Kidney tubule cell (primary cell): ENCODE data around the gene OR51E1.

Source experiments
- DNase-seq: peaks from one replicate; pipeline ENCODE4 v3.0.0-alpha.2; 2018; ENCODE audit warnings: low spot score

The OR51E1 gene

DNA sequence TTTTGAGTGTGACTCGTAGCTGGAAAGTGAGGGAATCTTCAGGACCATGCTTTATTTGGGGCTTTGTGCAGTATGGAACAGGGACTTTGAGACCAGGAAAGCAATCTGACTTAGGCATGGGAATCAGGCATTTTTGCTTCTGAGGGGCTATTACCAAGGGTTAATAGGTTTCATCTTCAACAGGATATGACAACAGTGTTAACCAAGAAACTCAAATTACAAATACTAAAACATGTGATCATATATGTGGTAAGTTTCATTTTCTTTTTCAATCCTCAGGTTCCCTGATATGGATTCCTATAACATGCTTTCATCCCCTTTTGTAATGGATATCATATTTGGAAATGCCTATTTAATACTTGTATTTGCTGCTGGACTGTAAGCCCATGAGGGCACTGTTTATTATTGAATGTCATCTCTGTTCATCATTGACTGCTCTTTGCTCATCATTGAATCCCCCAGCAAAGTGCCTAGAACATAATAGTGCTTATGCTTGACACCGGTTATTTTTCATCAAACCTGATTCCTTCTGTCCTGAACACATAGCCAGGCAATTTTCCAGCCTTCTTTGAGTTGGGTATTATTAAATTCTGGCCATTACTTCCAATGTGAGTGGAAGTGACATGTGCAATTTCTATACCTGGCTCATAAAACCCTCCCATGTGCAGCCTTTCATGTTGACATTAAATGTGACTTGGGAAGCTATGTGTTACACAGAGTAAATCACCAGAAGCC, 11.0 kb downstream of the OR51E1 start:
- DNase-seq, result no peak

DNA sequence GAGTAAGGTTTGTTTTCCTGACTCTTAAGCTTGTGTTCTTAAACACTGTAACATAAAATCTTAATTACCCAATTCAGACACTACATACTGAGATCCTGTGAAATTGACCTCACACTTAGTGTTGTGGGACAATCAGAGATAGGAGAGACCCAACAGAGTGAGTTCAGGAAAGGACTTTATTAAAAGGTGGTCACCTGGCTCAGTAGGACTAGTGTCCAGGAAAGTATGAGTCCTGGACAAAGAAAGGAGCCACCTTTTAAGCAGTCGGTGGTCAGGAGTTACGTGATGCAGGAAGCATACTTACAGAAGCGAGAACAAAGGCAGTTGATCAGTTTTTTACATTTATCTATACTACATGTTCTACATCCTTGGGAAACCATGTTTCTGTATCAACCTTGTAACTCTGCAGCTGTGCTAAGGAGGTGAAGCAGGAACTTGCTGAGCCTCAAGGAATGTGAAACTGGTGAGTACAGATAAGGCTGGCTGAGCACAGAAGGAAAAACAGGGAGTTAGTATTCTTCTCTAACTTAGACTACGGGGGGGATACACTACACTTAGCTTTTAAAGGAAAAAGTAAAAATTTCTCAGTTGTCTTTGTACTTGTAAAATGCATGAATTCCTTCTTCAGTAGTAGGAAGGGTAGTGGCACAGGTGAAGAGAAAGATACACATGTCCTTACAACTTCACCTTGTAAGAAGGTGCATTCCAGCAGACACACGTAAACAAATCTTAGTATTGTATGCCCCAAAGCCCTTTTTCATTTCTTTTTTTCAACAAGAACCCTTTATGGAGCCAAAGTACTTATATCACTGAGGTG, 15.1 kb downstream of the OR51E1 start:
- peak; percentile 50 for DNase-seq

DNA sequence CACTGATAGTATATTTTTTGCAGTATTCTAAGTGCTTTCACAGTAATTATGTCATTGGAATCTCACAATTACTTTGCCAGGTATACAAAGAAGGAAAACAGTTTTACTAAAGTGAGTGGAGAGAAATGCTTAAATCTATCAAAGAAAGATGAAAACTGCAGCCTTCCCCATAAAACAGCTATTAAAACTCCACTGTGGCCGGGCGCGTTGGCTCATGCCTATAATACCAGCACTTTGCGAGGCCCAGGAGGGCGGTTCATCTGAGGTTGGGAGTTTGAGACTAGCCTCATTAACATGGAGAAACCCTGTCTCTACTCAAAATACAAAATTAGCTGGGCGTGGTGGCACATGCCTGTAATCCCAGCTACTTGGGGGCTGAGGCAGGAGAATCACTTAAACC, 19.1 kb downstream of the OR51E1 start:
- DNase-seq, result no peak

DNA sequence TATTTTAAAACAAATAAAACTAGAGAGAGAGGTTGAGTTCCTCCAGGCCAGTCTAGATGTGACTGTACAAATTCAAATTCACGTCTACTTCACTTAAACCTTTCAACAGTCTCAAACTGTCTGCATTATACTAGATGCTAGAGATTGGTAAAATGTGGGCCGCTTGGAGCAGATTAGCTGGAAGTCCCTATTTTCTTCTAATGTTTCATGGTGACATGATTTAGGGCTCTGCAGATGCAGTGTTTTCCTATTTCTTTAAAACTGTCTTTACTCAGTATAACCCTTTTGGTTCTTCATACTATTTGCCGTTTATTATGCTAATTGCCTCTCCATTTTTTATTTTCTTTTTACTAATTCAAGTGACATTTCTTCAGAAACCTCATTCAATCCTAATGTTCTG, 20.4 kb downstream of the OR51E1 start:
- no peak for DNase-seq

DNA sequence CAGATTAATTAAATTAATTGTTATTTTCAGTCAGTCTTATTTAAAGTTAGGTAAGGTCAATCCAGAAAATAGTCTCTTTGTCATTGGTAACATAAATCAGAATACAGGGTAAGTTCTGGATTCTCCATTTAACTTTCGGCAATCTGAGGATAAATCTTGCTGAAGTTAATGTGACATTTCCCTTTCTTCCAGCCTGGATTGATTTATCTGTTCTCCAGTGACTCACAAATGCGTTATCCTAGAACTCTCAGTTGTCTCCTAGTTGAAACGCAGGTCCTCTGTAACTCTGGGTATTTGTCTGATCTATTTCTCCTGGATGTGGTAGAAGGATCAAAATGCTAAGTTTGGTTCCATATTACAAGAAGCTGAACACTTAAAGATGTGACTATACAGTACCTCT, 21.0 kb downstream of the OR51E1 start:
- DNase-seq, result no peak

DNA sequence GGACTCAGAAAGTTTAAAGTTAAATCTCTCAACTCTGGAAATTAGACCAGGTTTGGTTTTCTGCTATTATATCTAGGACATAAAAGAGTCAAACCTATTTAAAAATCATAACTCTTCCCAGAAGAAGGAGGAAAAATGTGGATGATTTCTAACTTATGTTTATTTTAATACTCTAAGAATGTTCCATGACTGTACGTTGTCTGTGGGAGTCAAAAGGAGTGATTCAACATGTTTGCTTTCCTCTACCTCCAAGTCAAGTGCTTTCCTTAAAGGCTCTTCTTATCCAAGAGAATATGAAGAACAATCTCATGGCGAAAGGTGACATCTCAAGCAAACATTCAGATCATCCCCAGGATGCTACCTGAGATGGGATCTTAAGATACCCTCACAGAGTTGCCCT, 21.6 kb downstream of the OR51E1 start:
- DNase-seq, result peak; percentile 8

DNA sequence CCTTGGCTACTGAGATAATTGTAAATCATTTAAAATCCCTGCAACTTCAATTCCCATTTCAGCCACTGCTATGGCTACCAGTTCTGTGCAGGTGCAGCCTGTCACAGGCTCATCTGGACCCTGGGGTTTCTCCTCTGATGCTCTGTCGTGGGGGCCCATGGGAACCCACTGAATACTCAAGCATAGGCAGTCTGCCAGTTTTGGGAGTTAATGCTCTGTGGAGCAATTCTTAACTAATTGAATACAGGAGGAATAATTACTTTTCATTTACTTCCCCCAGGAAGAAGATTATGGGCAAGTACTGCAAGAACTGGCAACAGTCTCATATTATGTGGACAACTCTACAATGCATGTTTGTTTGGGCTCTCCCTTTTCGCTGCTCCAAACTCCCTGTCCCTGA, 28.0 kb downstream of the OR51E1 start:
- DNase-seq, result no peak

DNA sequence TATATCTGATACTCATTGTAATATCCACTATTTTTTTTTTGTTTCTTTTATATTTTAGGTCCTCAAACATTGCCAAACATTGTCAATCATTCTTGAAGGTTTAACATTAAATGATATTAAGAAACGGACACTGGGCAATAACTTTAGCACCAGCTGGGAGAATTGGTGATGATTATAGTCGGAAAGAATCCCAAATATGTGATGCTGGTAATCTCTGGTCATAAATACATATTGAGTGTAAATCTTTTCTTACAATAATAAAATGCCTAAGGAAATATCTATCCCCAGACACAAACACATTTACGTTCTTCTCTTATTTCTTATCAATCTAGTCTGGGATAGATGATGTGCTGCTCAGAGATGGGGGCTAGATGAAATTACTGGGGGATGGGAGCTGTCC, 28.7 kb downstream of the OR51E1 start:
- peak; percentile 41 for DNase-seq

DNA sequence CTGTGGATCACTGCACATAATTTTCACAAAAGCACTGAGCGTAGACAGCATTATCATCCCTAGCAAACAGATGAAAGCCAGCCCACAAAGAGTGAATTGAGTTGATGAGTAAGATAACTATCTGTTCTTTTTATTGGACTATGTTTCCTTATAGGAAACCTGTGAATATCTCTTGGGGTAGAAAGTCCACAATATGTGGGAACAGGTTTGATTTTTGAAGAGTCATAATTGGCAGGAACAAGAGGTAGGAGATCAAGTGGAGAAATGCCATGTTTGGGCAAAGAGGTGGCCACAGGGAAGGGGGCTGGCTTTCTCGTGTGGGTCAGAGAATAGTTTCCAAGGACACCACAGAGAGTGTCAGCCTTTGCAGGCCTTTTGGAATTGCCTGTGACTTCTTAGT, 30.0 kb downstream of the OR51E1 start:
- no peak for DNase-seq

DNA sequence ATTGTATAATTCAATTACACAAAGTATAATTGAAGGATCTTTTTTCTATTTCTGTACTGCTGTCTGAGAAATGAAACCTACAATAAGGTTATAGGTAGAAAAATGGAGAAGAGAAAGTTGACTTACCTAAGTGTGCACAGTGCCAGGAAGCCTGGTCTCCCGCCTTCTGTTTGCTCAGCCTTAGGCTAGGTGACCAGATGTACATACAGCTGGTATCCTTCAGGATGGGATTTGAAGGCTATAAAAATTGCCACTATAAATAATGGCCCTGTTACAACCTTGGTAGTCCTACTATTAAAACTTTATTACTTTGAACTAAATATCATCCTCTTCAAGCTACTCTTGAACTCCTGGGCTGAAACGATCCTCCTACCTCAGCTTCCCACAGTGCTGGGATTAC, 34.2 kb downstream of the OR51E1 start:
- DNase-seq, result no peak

DNA sequence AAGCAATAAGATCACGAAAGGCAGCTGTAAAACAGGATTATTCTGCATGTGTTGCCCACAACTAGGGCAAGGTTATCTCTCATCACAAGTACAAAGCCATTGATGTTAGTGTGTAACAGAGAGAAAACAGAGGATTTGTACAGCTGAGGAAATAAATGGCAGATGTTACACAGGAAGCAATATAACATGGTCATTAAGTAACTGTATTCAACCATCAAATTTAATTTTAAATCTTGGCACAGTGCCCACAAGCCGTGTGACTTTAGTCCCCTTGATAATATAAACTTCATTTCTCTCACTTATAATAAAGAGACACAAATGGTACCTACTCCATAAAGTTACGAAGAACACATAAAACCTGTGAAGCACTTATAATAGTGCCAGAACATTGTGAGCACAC, 36.6 kb downstream of the OR51E1 start:
- no peak for DNase-seq

DNA sequence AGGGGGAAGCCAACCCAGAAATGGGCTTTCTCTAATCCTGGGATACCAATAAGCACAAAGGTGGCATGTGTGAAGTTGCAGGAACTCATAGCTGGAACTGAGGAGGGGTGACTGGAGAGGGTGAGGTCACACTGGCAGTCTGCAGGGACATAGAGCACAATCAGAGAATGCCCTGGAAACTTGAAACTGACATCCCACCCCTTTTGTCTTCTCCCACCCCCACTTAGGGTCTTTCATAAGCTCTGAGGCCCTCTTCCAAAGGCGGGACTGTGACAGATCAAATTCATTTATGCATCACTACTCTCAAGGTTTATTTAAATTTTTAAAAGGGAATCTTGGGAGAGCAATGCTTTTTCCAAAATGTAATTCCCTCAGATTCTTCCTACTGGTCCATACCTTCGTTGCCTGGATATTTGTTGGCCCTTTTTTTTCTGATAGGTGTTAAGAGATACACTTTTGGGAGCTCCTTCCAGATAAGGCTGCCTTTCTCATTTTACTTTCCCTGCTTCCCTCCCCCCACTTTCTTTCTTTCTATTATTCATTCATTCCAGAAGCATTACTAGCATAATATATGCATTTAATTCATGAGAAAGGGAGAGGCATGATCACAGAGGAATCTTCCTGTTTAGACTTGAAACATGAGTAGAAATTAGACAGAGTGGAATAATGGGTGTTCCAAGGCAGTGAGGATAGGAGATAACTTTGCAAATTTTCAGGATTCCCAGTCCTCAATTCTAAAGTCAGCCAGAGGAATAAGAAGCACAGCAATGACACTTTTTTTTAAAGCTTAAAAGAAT, 39.0 kb downstream of the OR51E1 start:
- DNase-seq, result peak; percentile 45

DNA sequence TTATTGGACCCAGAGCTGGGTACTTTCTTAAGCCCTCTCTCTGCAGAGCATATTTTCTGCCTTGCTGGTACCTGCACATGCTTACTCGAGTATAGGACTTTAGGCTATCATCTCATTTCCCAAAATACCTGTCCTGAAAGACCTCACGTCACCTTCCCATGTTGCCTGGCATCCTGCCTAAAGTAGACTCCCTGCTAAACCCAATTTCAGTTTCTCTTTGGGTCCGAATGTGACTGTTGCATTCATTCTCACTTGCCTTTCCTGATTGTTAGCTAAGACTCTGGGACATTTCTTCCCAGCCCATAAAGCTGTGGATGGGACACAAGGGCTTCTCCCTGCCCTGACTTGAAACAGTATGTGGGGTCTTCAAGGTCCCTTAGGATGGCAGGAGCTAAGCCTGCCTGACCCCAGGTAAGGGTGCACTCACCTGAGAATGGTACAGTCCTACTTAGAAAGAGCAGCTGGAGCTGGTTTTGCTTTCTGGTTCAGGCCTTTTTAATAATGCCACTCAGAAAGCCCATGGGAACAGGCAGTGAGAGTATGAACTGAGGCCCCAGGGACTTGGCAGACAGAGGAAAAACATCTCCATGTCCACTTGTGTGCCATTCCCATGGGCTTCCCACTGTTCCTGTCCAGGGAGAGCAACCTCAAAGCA, 41.0 kb downstream of the OR51E1 start:
- DNase-seq, result no peak

DNA sequence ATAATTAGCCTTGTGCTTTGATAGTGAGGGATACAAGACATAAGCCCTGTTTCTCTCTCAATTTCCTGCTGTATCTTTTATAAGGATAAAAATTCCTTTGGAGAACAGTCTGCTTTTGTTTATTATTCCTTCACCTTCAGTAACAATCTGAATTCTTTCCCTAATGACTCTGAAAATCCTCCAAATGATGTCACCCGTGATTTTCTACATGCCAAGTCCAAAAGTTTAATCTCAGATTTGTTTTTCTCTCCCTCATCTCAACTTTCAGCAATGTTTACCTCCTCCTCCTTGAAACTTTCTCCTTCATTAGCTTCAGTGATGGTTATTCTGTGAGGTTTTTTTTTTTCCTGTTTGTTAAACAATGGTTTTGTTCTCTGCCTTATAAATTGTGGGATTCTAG, 51.7 kb downstream of the OR51E1 start:
- no peak for DNase-seq

DNA sequence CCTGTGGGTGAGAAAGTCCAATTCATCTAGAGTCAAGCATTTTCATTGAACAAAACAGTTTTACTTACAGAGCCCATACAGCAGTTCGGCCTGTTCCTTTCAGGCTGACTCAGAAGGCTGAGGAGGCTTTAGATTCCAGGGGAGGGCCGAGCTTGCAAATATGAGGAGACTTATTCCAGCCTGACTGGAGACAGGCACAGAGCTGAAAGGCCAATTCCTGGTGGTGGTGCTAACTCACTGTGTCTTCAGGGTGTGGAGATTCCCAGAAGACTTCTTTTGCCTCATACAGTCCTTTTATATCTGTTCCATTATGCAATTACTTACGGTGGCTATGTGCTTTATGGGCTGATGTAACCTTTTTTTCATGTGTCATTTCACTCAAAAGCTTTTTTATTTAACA, 53.8 kb downstream of the OR51E1 start, which contains the start of gene OR51E2:
TSS of gene OR51E2 (minus strand) at position 269 of the 400 bp plus-strand sequence. CDS start 15,142 bp downstream, outside the sequence.
- no peak for DNase-seq

DNA sequence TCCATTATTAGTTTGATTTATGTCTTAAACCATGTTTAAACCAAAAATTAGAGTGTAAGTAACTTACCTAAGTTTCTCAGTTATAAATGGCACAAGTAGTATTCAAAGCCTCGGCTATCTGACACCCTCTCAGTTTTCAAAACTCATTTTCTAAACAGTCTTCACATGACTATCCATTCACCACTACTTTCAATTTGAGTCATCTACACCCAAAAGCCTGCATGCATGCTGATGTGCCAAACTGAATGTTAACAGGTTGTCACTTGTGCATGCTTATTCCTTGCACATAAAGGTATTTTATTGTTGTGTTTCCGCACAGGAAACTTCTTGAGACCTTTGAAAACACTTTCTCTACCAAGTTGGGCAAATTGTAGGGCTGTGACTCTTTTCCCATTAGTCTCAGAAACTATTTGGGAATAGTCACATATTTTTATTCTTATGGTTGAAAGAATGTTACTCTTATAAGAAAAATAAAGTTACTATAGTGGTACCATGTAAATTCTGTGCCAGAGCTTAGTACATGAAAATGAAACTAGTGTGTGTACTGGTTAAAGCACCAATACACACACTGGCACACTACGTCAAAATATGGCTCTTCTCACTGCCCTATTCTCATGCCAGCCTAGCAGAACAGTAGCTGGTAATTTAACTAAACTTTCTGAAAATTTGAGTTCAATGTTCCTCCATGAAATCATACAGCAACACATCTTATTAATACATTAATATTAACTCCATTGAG, 56.1 kb downstream of the OR51E1 start:
- DNase-seq, result no peak

DNA sequence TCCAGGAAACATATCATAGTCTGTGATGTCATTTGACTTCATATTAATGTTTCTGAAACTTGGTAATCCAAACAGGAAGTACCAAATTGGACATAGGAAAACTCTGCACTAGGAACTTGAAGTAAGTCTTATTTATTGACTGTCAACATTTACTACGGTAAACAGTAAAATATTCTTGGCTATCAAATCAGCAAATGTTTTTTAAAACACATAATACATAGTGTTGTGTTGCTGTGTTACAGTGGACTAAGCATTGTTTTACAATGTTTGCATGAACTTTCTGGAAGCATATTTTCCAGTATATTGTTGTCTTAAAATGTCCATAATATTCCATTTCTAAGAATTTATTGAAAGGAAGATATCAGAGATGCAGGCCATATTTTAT, 56.6 kb downstream of the OR51E1 start:
- no peak for DNase-seq

DNA sequence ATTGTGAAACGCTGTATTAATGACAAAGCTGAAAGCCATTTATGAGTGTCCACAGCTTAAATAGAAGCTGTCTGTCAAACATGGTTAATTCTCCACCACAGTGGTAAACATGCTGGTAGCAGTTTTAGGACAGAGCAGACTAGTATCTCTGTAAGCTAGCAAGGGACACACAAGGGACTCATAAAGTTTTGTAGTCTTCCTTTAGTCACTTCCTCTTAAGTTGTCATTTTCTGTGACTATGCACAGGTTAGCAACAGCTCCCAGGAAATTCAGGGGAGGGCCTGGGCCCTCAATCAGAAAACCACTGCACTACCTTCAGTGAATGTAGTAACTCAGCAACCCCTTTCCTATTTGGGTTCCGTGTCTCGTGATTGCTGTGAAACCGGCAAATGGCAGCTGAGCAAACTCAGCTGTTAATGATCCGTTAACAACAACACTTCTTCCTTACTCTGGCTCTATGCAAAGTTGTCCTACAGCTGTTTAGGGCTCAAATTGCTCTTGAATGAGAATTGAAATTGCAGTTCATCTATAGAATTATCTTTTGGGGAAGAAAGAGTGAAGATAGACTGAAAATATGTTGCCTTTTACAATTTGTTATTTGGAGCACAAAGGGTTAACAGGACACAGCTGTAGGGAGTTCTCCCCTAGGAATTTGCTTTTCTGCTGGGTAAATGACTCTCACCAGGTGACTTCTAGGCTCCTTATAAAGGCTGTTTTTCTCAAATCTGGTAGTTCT, 60.4 kb downstream of the OR51E1 start, which contains the start of gene MMP26:
TSS of gene MMP26 (plus strand) at position 731 of the 736 bp plus-strand sequence.
- peak; percentile 59 for DNase-seq

DNA sequence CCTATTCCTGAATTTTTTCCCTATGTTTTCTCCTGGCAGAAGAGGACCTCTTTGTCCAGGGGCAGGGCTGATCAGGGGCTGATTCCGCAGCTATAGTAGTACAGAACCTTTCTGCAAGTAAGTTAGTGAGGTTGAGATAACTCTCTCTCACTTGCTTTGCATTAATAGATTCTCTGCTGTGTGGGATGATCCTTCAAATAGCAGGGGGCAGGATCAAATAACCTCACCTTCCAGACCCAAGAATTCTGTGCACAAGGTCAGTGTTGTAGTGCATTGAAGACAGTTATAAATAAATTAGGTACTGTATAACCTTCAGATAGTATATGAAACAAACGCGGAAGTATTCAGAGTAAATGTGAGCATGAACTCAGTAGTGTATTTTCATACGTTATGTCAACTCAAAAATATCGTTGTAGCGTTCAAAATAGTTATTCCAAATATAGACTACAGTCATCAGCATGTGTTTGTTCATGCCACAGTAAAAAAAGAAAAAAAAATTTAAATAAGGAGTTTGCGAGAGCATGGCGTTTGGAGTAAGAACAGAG, 61.1 kb downstream of the OR51E1 start:
- DNase-seq, result no peak
